HUES6 (cell line): ENCODE measurements around the gene ORAI2.
"Not testable (repeated sequence)": the region's sequence is repeated elsewhere in the genome, so short reads cannot be mapped to it uniquely, and the experiment has no call there.

Source experiments
- H3K27ac ChIP-seq: 2 replicates; pipeline ENCODE4 v1.7.0; 2013; ENCODE audit warnings: low read depth, mild to moderate bottlenecking, low read length, inconsistent platforms
- H3K27me3 ChIP-seq: 2 replicates; pipeline ENCODE4 v1.6.1; 2013; ENCODE audit warnings: low read length; ENCODE audit not compliant: control insufficient read depth, insufficient read depth
- H3K36me3 ChIP-seq: 2 replicates; pipeline ENCODE4 v1.6.1; 2013; ENCODE audit warnings: low read length; ENCODE audit not compliant: control insufficient read depth, insufficient read depth
- H3K4me1 ChIP-seq: 2 replicates; pipeline ENCODE4 v1.6.1; 2013; ENCODE audit warnings: low read length; ENCODE audit not compliant: control insufficient read depth, insufficient read depth
- H3K4me3 ChIP-seq: 2 replicates; pipeline ENCODE4 v1.5.1; 2013; ENCODE audit warnings: low read depth, low read length
- H3K9ac ChIP-seq: one replicate; pipeline ENCODE4 v1.6.1; 2013; ENCODE audit warnings: mild to moderate bottlenecking, low read length
- H3K9me3 ChIP-seq: 2 replicates; pipeline ENCODE4 v1.6.1; 2013; ENCODE audit warnings: low read depth, low read length; ENCODE audit not compliant: control insufficient read depth, insufficient read depth

Gene ORAI2

DNA sequence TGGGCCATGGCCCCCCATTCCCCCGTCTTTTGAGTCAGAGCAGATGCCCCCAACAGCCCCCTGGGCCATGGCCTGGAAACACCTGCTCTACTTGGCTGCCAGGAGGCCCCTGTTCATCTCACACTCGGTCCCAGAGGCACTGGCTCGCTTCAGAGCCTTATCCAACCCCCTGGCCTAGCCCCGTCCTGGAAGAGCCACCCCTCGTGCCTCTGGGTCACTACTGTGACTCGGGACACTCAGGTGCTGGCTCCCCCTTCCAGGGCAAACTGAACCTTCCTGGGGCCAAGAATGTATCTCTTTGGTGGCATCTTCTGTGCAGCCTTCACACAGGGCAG lies 38.4 kb downstream of the ORAI2 start:
- no peaks in the 10 kb centered on the region for H3K9me3 ChIP-seq
- no peak overlapping the region for H3K27ac ChIP-seq
- peaks cover 57% of the 10 kb centered on the region for H3K36me3 ChIP-seq
- no peak overlapping the region for H3K9ac ChIP-seq
- H3K4me1 ChIP-seq = 0 out of 2 replicates have a peak, but pooled peaks cover 4% of the 10 kb centered on the region
- H3K4me3 ChIP-seq = no peak overlapping the region
- H3K27me3 ChIP-seq = no peaks in the 10 kb centered on the region

DNA sequence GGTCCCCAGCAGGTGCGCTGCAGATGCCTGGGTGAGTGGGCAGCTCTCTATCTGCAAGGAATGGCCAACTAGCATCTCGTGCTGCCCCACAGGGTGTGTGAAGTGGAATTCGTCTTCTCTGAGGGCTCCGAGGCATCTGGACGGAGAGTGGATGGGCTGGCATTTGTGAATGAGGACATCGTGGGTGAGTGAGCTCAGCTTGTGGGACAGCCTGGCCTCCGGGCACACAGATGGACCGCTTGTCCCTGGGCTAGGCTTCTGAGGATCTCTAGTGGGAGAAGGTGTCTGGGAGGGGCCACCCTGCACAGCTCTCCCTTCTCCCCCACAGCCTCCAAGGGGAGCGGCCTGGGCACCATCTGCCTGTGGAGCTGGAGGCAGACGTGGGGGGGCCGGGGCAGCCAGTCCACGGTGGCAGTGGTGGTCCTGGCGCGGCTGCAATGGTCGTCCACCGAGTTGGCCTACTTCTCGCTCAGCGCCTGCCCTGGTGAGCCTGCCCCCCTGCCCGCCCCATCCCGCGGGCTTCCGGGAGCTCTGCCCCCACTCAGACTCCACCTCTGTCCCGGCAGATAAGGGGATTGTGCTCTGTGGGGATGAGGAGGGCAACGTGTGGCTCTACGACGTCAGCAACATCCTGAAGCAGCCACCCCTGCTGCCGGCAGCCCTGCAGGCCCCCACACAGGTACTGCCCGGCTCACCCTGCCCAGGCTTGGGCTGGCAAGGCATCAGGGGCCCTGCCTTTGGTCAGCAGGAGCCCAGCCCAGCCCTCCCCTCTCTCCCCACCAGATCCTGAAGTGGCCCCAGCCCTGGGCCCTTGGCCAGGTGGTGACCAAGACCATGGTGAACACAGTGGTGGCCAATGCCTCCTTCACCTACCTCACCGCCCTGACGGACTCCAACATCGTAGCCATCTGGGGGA lies 39.0 kb downstream of the ORAI2 start:
- Histone ChIP-seq H3K27me3 (no peaks in the 10 kb centered on the region), H3K9me3 (no peaks in the 10 kb centered on the region), H3K9ac (no peak overlapping the region), H3K4me3 (no peak overlapping the region), H3K36me3 (peaks cover 55% of the 10 kb centered on the region), H3K27ac (no peak overlapping the region), H3K4me1 (no peaks in the 10 kb centered on the region)

DNA sequence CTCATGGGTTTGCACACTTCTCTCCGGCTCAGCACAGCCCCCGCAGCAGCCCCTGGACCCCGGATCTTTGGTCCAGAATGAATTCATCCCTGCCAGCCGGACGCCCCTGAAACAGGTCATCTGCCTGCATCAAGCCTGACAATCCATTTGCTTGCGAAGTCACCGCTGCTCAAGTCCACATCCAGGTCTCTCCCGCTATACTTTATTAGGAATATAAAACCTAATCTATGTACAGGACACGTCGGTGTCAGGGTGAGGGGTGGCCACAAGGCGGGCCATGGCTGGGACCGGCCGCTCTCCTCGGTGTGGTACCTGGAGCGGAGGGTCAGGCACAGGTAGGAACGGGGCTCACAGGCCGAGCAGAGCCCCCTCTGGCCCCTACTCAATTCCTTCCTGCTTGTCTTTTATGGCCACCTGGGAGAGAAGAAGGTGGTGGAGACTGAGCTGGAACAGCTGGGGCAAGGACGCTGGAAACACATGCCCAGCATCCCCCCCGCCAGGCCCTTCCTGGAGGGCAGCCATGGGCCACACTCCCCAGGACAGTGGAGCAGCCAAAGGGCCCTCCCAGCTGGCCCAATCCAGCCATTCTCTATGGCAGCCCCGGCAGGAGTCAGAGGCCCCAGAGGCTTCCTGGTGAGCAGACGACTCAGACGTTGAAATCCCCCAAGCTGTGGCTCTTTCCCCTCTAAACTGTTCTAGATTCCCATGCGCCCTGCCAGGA lies 40.1 kb downstream of the ORAI2 start:
- Histone ChIP-seq H3K9me3 (no peaks in the 10 kb centered on the region), H3K27ac (no peak overlapping the region), H3K9ac (no peak overlapping the region), H3K4me1 (no peaks in the 10 kb centered on the region), H3K36me3 (peaks cover 45% of the 10 kb centered on the region), H3K27me3 (no peaks in the 10 kb centered on the region), H3K4me3 (no peak overlapping the region)

DNA sequence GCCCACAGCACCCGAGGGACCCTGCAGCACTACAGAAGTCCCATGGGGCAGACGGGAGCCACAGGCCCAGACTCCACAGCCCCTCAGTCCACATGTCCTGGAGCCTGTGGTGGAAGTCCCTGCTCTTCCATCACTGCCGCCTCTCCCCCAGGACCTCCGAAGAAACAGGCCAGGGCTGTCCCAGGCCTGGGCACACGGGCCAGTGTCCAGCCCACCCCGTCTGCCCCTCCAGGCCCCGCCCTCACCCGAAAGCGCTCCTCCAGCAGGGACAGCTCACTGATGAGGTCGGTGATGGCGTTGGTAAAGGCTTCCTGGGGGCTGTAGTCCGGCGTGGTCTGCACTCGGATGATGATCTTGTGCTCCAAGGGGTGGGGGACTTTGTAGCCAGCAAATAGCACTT lies 40.7 kb downstream of the ORAI2 start:
- peaks cover 39% of the 10 kb centered on the region for H3K36me3 ChIP-seq
- H3K4me3 ChIP-seq, H3K9ac ChIP-seq, H3K27ac ChIP-seq, H3K27me3 ChIP-seq, H3K9me3 ChIP-seq, H3K4me1 ChIP-seq: not testable (repeated sequence)

DNA sequence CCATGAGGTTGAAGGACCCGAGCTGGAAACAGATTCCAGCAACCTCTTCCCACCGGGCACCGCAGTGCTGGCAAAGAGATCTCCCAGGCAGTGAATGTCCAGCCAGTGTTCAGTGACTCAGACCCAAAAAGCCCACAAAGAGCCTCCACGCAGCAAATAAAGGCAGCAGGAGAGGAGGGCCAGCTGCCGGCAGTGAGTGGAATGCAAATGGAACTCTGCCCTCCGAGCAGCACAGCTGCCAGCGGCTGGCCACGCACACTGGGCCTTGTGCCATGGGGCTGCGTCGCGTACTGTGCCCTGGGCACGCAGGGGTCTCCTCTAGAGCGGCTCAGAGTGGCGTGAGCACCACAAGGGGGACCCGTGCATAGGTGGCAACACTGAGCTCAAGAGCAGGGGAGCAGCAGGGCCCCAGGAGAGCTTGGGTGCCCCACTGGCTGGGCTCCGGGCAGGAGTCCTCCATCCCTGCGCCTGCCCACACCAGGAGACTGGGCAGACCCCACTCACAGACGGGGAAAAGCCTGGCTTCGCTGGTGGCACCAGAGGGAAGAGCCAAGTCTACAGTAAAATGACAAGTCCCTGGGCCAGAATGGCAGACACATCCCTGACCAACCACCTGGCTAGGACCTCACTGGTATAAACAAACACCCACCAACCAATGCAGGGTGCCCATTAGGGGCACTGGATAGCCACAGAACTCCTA lies 41.5 kb downstream of the ORAI2 start:
- H3K27ac ChIP-seq, H3K27me3 ChIP-seq, H3K4me3 ChIP-seq, H3K9ac ChIP-seq, H3K4me1 ChIP-seq, H3K9me3 ChIP-seq: not testable (repeated sequence)
- peaks cover 31% of the 10 kb centered on the region for H3K36me3 ChIP-seq

DNA sequence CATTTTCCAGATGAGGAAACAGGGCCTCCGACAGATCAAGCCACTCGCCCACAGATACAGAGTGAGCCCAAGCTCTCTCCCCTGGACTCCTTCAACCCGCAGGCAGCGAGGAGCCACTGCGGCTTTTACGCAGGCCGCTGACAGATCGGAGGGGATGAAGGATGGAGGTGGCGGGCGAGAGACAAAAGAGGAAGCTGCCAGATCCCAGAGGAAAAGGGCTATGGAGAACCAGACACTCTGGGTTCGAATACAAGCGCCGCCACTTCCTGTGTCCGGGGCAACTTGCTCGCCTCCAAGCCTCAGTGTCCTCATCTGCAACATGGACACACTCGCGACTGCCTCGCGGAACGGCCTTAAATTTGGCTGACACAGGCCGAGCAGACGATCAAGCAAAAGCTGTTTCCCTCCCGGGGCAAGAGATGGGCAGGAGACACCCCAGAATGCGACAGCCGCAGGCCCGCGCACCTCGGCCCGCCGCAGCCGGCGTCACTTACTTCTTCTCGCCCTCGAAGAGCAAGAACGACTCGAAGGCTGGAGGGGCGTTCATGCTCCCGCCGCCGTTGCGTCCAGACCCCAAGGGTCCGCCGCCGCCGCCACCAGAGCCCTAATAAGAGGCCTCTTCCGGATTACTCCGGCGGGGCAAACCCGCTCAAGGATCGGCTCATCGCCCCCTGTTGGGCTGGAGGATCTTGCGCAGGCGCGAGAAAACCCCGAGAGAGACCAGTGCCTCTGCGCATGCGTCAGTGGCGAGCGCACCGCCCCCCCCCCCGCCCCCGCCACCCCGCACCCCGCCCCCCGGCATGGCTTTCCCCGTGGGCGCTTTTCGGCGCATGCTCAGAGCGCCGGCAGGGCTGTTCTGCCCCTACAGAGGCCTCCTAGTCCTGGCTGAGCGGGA lies 45.2 kb downstream of the ORAI2 start, which contains the start of gene POLR2J:
POLR2J (minus strand) TSS at position 609 of the 895 bp plus-strand sequence; CDS start at position 547, 62 bp downstream.
- H3K4me3 ChIP-seq = peak within 1 kb of the TSS; percentile 45
- not testable (repeated sequence) for H3K4me1 ChIP-seq, H3K27ac ChIP-seq, H3K36me3 ChIP-seq, H3K9ac ChIP-seq, H3K27me3 ChIP-seq, H3K9me3 ChIP-seq

DNA sequence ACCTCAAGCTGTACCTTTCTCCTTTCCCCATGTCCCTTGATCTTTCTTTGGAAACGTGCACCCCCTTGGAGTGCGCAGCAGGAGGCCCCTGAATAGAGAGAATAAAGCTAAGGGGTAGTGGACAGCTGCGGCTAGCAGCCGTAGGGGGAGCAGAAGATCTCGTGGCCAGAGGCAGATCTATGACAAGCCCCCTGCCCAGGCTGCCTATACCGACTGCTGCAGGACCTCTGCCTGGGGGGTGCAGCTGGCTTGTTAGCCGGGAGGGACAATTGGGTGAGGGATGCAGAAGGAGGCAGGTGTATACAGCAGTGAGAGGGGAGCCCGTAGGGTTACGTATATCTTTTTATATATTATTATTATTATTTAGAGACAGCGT lies 45.8 kb downstream of the ORAI2 start:
- H3K9ac ChIP-seq, H3K9me3 ChIP-seq, H3K36me3 ChIP-seq, H3K27me3 ChIP-seq, H3K4me1 ChIP-seq, H3K4me3 ChIP-seq, H3K27ac ChIP-seq: not testable (repeated sequence)

DNA sequence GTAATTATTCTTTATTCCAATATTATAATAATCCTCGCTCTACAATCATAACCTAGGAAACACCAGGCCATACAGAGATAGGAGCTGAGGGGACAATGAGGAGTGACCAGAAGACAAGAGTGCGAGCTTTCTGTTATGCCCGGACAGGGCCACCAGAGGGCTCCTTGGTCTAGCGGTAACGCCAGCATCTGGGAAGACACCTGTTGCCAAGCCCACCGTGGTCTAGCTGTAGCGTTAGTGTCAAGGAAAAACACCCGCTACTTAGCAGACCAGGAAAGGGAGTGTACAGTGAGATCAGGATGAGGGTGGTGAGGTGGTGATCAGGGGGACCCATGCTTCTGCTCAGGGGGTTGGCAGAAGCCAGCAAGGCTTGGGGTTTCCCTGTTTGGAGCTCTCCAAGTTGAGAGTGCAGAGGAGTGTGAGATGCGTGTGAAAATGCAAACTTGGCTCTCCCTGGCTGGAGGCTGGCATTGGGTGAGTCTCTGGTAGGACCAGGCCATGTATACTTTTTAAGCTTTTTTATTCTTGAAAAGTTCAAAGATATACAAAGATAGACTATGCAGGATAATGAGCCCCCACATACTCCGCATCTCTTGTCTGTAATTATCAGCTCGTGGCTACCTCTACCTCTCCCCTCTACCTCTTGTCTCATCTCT lies 46.7 kb downstream of the ORAI2 start:
- H3K36me3 ChIP-seq, H3K4me3 ChIP-seq, H3K4me1 ChIP-seq, H3K9me3 ChIP-seq, H3K27ac ChIP-seq, H3K9ac ChIP-seq, H3K27me3 ChIP-seq: not testable (repeated sequence)

DNA sequence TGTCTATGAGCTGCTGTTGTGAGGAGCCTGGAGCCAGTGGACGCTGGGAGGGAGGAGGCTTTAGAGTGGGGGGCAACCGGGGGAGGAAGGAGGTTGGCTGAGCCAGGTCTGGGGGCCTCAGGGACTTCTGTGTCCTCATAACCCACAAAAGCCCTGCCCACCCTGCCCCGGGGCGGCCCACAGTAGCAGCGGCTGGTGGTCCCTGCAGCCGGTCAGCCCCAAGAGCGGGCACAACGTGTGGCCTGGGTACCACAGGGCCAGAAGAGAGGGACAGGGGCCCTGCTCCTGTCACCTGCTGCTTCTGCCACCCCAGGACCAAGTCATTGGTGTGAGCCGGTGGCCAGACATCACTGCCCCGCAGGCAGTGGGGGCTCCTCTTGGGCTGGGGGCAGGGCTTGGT lies 48.6 kb downstream of the ORAI2 start:
- not testable (repeated sequence) for H3K9ac ChIP-seq, H3K27ac ChIP-seq, H3K27me3 ChIP-seq, H3K4me1 ChIP-seq, H3K36me3 ChIP-seq, H3K4me3 ChIP-seq, H3K9me3 ChIP-seq

DNA sequence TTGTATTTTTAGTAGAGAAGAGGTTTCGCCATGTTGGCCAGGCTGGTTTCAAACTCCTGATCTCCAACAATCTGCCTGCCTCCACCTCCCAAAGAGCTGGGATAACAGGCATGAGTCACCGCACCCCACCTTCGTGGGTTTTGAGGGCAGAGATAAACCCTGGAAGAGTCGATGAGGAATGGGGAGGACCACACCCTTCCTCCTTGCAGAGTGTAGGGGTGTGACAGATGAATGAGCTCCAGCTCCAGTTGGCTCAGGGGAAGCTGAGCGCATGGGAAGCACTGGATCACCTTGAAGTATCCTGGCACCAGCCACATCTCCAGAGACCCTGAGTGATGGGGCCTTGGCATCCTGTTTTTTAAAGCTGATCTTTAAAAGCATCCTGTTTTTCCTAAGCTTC lies 50.9 kb downstream of the ORAI2 start:
- not testable (repeated sequence) for H3K9ac ChIP-seq, H3K4me3 ChIP-seq, H3K4me1 ChIP-seq, H3K9me3 ChIP-seq, H3K27me3 ChIP-seq, H3K27ac ChIP-seq, H3K36me3 ChIP-seq
